ENCODE results near the gene OPCML.

OPCML gene

GRCh38 chr11:133012803-133013202 lies 519.5 kb downstream of the OPCML start:
- no peak for DNase-seq

- DNase-seq = no peak
Observed at GRCh38 chr11:133011604-133012003, 520.7 kb downstream of the OPCML start.

- no peak for DNase-seq
Observed at GRCh38 chr11:133007027-133007584, 525.2 kb downstream of the OPCML start.

GRCh38 chr11:133004369-133004768 lies 527.9 kb downstream of the OPCML start:
- DNase-seq = no peak

- no peak for DNase-seq
Observed at GRCh38 chr11:132999516-132999915, 532.8 kb downstream of the OPCML start.

GRCh38 chr11:132999031-132999430 lies 533.3 kb downstream of the OPCML start:
- no peak for DNase-seq

- DNase-seq = no peak
Observed at GRCh38 chr11:132997396-132997795, 534.9 kb downstream of the OPCML start.

- no peak for DNase-seq
Observed at GRCh38 chr11:132994966-132995365, 537.3 kb downstream of the OPCML start.

- peak; percentile 83 for DNase-seq
Observed at GRCh38 chr11:132993991-132994502, 538.3 kb downstream of the OPCML start.

GRCh38 chr11:132992838-132993631 lies 539.3 kb downstream of the OPCML start:
- peak; percentile 82 for DNase-seq

- DNase-seq = no peak
Observed at GRCh38 chr11:132988411-132988810, 543.9 kb downstream of the OPCML start.

- DNase-seq = no peak
Observed at GRCh38 chr11:132987936-132988335, 544.4 kb downstream of the OPCML start.

GRCh38 chr11:132983641-132983978 lies 548.7 kb downstream of the OPCML start:
- DNase-seq = no peak

GRCh38 chr11:132982772-132983640 lies 549.3 kb downstream of the OPCML start:
- no peak for DNase-seq

GRCh38 chr11:132981131-132981956 lies 551.0 kb downstream of the OPCML start:
- no peak for DNase-seq

GRCh38 chr11:132980670-132981069 lies 551.6 kb downstream of the OPCML start:
- DNase-seq = no peak

- no peak for DNase-seq
Observed at GRCh38 chr11:132977746-132978145, 554.6 kb downstream of the OPCML start.

- DNase-seq = peak; percentile 28
Observed at GRCh38 chr11:132977241-132977640, 555.1 kb downstream of the OPCML start.

- no peak for DNase-seq
Observed at GRCh38 chr11:132976115-132976514, 556.2 kb downstream of the OPCML start.

- no peak for DNase-seq
Observed at GRCh38 chr11:132973686-132974085, 558.6 kb downstream of the OPCML start.

- no peak for DNase-seq
Observed at GRCh38 chr11:132972565-132972964, 559.7 kb downstream of the OPCML start.

- no peak for DNase-seq
Observed at GRCh38 chr11:132971351-132971750, 561.0 kb downstream of the OPCML start.

GRCh38 chr11:132969892-132970291 lies 562.4 kb downstream of the OPCML start:
- no peak for DNase-seq
